ENCODE data around the gene P4HB.

The P4HB gene

DNA sequence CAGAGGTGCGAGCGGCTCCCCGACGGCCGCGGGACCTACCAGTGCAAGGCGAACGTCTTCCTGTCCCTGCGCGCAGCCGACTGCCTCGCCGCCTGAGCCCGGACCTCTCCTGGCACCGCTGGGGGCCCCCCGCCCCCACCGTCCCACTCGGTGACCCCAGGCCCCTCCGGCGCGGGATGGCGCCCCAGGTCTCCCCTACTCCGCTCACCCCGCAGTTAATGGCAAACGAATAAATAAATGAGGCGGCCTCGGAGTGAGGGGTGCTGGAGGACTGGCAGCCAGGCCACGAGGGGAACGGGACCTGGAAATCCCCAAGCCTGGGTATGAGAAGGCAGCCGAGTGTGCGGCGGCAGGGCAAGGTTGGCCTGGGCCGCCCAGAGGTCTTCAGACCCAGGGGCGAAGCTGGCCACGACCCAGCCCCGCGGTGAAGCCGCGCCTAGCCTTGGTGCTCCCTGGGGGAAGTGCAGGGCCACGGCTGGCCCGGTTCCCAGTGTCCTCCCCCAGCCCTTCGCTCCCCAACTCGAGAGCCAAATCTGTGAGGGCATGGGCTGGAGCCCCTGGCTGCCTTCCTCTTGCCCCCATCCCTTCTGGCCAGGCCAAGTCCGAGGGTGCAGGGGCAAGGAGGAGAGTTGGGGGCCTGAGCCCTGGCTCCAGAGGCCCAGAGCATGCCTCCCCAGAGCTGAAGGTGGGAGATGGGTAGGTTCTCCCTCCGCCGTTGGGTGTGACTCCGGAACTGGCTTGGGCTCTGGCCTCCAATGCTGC lies 42.5 kb upstream of the P4HB start:
- peaks cover 16% of the 10 kb centered on the region for H3K27me3 Mint-ChIP-seq (ENCODE audit: low read depth)
- TF ChIP-seq, protein P1, sequence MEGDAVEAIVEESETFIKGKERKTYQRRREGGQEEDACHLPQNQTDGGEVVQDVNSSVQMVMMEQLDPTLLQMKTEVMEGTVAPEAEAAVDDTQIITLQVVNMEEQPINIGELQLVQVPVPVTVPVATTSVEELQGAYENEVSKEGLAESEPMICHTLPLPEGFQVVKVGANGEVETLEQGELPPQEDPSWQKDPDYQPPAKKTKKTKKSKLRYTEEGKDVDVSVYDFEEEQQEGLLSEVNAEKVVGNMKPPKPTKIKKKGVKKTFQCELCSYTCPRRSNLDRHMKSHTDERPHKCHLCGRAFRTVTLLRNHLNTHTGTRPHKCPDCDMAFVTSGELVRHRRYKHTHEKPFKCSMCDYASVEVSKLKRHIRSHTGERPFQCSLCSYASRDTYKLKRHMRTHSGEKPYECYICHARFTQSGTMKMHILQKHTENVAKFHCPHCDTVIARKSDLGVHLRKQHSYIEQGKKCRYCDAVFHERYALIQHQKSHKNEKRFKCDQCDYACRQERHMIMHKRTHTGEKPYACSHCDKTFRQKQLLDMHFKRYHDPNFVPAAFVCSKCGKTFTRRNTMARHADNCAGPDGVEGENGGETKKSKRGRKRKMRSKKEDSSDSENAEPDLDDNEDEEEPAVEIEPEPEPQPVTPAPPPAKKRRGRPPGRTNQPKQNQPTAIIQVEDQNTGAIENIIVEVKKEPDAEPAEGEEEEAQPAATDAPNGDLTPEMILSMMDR (IDR thresholded peaks at IDR 0.05; ENCODE audit: unreplicated experiment in 3 of 3) = no peak
- no peak overlapping the region for H3K27ac Mint-ChIP-seq
- H3K9me3 Mint-ChIP-seq = no peaks in the 10 kb centered on the region
- peaks cover 17% of the 10 kb centered on the region for H3K36me3 Mint-ChIP-seq (ENCODE audit: low read depth)
- H3K4me3 Mint-ChIP-seq = no peak overlapping the region
- H3K4me1 Mint-ChIP-seq = no peaks in the 10 kb centered on the region

DNA sequence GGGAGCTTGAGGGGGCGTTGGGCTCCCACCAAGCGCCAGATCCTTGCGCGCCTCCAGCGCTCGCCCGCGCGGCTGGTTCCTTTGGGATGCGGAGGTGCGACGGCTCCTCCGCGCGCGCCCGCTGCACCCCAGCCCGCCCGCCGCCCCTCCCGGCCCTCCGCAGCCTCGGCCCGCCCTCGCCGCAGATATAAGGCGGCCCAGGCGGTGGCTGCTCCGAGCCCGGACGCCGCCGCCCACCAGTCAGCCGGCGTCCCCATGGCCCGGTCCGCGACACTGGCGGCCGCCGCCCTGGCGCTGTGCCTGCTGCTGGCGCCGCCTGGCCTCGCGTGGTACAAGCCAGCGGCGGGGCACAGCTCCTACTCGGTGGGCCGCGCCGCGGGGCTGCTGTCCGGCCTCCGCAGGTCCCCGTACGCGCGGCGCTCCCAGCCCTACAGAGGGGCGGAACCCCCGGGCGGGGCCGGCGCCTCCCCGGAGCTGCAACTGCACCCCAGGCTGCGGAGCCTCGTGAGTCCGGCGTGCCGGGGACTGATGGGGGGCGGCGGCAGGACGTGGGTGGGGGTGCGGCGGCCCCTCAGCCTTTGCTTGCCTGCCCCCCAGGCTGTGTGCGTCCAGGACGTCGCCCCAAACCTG lies 41.8 kb upstream of the P4HB start, which contains the start of gene NPB:
Gene NPB, plus strand, starts transcription at position 216 of the 630 bp plus-strand sequence. Its CDS starts 40 bp downstream, at position 256.
- TF ChIP-seq, protein P1 (IDR thresholded peaks at IDR 0.05; ENCODE audit: unreplicated experiment in 3 of 3) = no peak
- Mint-ChIP-seq H3K4me1 (no peaks in the 10 kb centered on the region), H3K4me3 (peak within 1 kb of the TSS; percentile 29 to 58 (median 39)), H3K27ac (no peak within 1 kb of the TSS), H3K9me3 (no peaks in the 10 kb centered on the region), H3K27me3 (ENCODE audit: low read depth) (peaks cover 16% of the 10 kb centered on the region), H3K36me3 (ENCODE audit: low read depth) (peaks cover 19% of the 10 kb centered on the region)

DNA sequence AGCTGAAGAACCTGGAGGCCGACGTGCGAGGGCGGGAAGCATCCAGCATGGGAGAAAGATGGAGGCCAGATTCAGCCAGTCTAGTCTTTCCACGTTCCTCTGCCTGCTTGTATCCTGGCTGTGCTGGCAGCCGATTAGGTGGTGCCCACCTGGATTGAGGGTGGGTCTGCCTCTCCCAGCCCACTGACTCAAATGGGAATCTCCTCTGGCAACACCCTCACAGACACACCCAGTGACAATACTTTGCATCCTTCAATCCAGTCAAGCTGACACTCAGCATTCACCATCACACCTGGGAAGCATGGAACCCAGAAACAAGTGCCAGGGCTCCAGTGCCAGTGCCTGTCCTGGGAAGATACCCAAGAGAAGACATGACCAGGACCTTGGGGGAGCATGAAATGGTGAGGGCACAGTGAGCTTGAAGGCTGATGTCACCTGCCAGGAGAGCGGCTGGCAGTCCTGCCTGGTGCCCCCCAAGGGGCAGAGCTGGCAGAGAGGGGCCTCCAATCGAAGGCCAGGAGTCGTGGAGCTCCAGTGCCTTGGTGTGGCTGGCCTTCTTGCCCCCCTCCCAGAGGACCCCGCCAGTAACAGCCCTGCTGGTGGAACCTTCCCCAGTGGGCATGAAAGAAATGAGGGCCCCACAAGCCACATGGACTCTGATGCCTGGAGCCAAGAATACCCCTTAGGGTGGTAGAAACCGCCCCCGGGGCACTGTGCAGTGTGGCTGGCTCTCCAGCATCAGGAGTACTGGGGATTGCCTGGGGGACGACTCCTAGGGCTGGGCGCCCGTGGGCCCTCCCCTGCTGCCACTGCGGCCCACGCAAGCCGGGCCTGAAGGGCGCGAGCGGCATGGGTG lies 41.1 kb upstream of the P4HB start:
- Mint-ChIP-seq H3K36me3 (ENCODE audit: low read depth) (peaks cover 20% of the 10 kb centered on the region), H3K4me1 (no peaks in the 10 kb centered on the region), H3K9me3 (no peaks in the 10 kb centered on the region), H3K27me3 (ENCODE audit: low read depth) (peaks cover 16% of the 10 kb centered on the region), H3K4me3 (peak overlapping the region; percentile 58 to 67 (median 62)), H3K27ac (no peak overlapping the region)
- TF ChIP-seq, protein P1 (IDR thresholded peaks at IDR 0.05; ENCODE audit: unreplicated experiment in 3 of 3) = no peak

DNA sequence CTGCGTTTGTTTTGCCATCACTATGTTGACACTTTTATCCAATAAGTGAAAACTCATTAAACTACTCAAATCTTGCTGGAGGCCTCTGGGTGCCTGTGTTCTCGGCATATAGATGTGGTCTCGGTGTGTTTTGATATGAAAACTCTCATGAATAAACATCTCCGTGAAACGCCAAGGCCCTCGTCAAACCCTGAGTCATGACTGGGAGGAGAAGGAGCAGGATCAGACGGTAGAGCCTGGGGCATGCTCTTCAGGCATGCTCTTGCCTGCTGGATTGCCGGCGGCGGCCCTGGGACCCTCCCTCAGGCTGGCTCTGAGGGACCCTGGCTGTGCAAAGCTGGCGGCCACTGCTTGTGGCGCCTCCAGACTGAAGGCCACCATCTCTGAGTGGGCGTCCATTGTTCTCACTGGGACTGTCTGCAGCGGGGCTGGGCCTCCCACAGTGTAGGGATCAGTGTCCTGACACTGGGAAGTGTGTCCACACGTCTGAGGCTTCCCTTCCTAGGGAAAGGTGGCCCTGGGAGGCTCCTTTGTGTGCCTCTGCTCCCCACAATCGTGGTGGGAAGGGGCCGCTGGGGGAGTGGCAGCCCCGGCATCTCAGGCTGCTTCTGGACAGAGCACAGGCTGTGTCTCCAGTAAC lies 40.0 kb upstream of the P4HB start:
- no peak overlapping the region for H3K4me3 Mint-ChIP-seq
- H3K27me3 Mint-ChIP-seq (ENCODE audit: low read depth) = peaks cover 16% of the 10 kb centered on the region
- H3K36me3 Mint-ChIP-seq (ENCODE audit: low read depth) = peaks cover 26% of the 10 kb centered on the region
- no peaks in the 10 kb centered on the region for H3K4me1 Mint-ChIP-seq
- H3K27ac Mint-ChIP-seq = no peak overlapping the region
- TF ChIP-seq, protein P1 (IDR thresholded peaks at IDR 0.05; ENCODE audit: unreplicated experiment in 3 of 3) = no peak
- H3K9me3 Mint-ChIP-seq = no peaks in the 10 kb centered on the region

DNA sequence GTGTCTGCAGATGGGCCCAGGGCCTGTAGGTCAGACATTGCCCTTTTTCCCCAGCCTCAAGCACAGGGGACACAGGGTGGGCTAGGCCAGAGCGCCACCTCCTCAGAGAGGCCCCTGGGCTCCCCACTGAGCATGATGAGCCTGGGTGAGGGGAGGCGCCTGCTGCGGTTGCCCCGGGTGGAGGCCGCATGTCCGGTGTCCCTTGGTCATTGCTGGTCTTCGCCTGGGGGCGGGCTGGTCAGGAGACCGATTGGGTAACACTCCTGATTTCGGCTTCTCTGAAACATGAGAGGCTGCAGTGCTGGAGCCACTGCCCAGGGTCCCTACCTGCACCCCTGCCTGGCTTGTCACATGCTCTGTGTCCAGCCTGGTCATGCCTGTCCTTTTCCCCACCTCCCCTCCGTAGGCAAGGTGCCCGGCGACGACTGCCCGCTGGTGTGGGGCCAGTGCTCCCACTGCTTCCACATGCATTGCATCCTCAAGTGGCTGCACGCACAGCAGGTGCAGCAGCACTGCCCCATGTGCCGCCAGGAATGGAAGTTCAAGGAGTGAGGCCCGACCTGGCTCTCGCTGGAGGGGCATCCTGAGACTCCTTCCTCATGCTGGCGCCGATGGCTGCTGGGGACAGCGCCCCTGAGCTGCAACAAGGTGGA lies 39.3 kb upstream of the P4HB start:
- H3K36me3 Mint-ChIP-seq (ENCODE audit: low read depth) = peaks cover 29% of the 10 kb centered on the region
- H3K27ac Mint-ChIP-seq = no peak overlapping the region
- H3K9me3 Mint-ChIP-seq = no peaks in the 10 kb centered on the region
- TF ChIP-seq, protein P1 (IDR thresholded peaks at IDR 0.05; ENCODE audit: unreplicated experiment in 3 of 3) = no peak
- H3K4me1 Mint-ChIP-seq = no peaks in the 10 kb centered on the region
- H3K27me3 Mint-ChIP-seq (ENCODE audit: low read depth) = peaks cover 16% of the 10 kb centered on the region
- no peak overlapping the region for H3K4me3 Mint-ChIP-seq
